WTC11 (cell line): ENCODE results near the gene HCFC1. TPM values are rescaled to one million over a fixed set of nuclear protein-coding genes. Genes with fewer than 3 reads are reported as not detected.

ENCODE experiments used
- ATAC-seq: fragments of 200-7000 bp; cut with Tn5 transposase; 2 replicates; pipeline ENCODE4 v1.10.0; 2021; ENCODE audit warnings: mild to moderate bottlenecking, moderate library complexity
- CTCF ChIA-PET: fragments of 300-600 bp; sonication (Branson Sonifier 250); formaldehyde crosslinking; loops from one replicate; lab custom pipeline; 2021; ENCODE audit warnings: antibody characterized with exemption; lab: Charles Lee
- POLR2A ChIA-PET: fragments of 350-600 bp; sonication (Branson Sonifier 250); formaldehyde crosslinking; loops from one replicate; lab custom pipeline; 2021; ENCODE audit warnings: antibody characterized with exemption; lab: Charles Lee
- DNase-seq: peaks from one replicate; pipeline ENCODE4 v3.0.0; 2021; ENCODE audit warnings: low spot score
- H3K27ac Mint-ChIP-seq: 2 replicates; pipeline ENCODE4 v1.8.0; 2021; ENCODE audit warnings: mixed read lengths
- H3K27me3 Mint-ChIP-seq: 2 replicates; pipeline ENCODE4 v1.8.0; 2021; ENCODE audit warnings: low read depth, mild to moderate bottlenecking, moderate library complexity, mixed read lengths
- H3K36me3 Mint-ChIP-seq: 2 replicates; pipeline ENCODE4 v1.8.0; 2021; ENCODE audit warnings: mixed read lengths
- H3K4me1 Mint-ChIP-seq: 2 replicates; pipeline ENCODE4 v1.8.0; 2022; ENCODE audit warnings: mixed read lengths
- H3K4me3 Mint-ChIP-seq: 2 replicates; pipeline ENCODE4 v1.8.0; 2021; ENCODE audit warnings: mild to moderate bottlenecking, moderate library complexity, mixed read lengths
- H3K9me3 Mint-ChIP-seq: 2 replicates; pipeline ENCODE4 v1.8.0; 2021; ENCODE audit warnings: mixed read lengths
- CBFB ChIP-seq: sonication (generic); formaldehyde crosslinking; IDR thresholded peaks from 2 replicates; pipeline ENCODE4 v1.8.1; 2022; ENCODE audit warnings: mild to moderate bottlenecking, low read depth, missing genetic modification reagents
- EMX1 ChIP-seq: fragments of 250-450 bp; sonication (Bioruptor Pico); IDR thresholded peaks from 2 replicates; pipeline ENCODE4 v1.8.0; 2021; ENCODE audit warnings: mild to moderate bottlenecking
- ETV6 ChIP-seq: sonication (generic); formaldehyde crosslinking; IDR thresholded peaks from 2 replicates; pipeline ENCODE4 v1.8.1; 2022; ENCODE audit warnings: mild to moderate bottlenecking, missing genetic modification reagents
- FOXJ3 ChIP-seq: sonication (generic); formaldehyde crosslinking; IDR thresholded peaks from 2 replicates; pipeline ENCODE4 v1.9.0; 2021; ENCODE audit warnings: missing genetic modification reagents, mild to moderate bottlenecking, borderline replicate concordance
- GABPB1 ChIP-seq: sonication (generic); formaldehyde crosslinking; IDR thresholded peaks from 2 replicates; pipeline ENCODE4 v1.8.1; 2023; ENCODE audit warnings: mild to moderate bottlenecking, missing genetic modification reagents
- IRF2 ChIP-seq: sonication (generic); formaldehyde crosslinking; IDR thresholded peaks from 2 replicates; pipeline ENCODE4 v1.8.0; 2022; ENCODE audit warnings: low read depth, missing genetic modification reagents, borderline replicate concordance
- JUN ChIP-seq: sonication (generic); formaldehyde crosslinking; IDR thresholded peaks from 2 replicates; pipeline ENCODE4 v1.8.0; 2023; ENCODE audit warnings: mild to moderate bottlenecking, missing genetic modification reagents
- KAT7 ChIP-seq: sonication (generic); formaldehyde crosslinking; IDR thresholded peaks from 2 replicates; pipeline ENCODE4 v1.8.1; 2023; ENCODE audit warnings: missing genetic modification reagents, mild to moderate bottlenecking, borderline replicate concordance
- PRRX2 ChIP-seq: fragments of 250-450 bp; sonication (Bioruptor Pico); IDR thresholded peaks from 2 replicates; pipeline ENCODE4 v1.8.0; 2021; ENCODE audit warnings: mild to moderate bottlenecking
- RELA ChIP-seq: sonication (generic); formaldehyde crosslinking; IDR thresholded peaks from 2 replicates; pipeline ENCODE4 v1.8.1; 2022; ENCODE audit warnings: missing genetic modification reagents, mild to moderate bottlenecking, borderline replicate concordance
- RORB ChIP-seq: fragments of 250-450 bp; sonication (Bioruptor Pico); IDR thresholded peaks from 2 replicates; pipeline ENCODE4 v1.9.0; 2021; ENCODE audit warnings: mild to moderate bottlenecking
- ZBTB21 ChIP-seq: sonication (generic); formaldehyde crosslinking; IDR thresholded peaks from 2 replicates; pipeline ENCODE4 v1.8.1; 2023; ENCODE audit warnings: mild to moderate bottlenecking, missing genetic modification reagents, borderline replicate concordance
- ZNF121 ChIP-seq: sonication (generic); formaldehyde crosslinking; IDR thresholded peaks from 2 replicates; pipeline ENCODE4 v1.8.0; 2023; ENCODE audit warnings: missing genetic modification reagents
- ZNF317 ChIP-seq: sonication (generic); formaldehyde crosslinking; IDR thresholded peaks from 2 replicates; pipeline ENCODE4 v1.8.1; 2023; ENCODE audit warnings: low read depth, mild to moderate bottlenecking, moderate library complexity, missing genetic modification reagents, borderline replicate concordance
- ZNF671 ChIP-seq: fragments of 250-450 bp; sonication (Bioruptor Pico); IDR thresholded peaks from 2 replicates; pipeline ENCODE4 v1.8.0; 2021; ENCODE audit warnings: mild to moderate bottlenecking
- total RNA-seq: library from RNA; stranded (reverse); gene quantifications from 3 replicates; pipeline ENCODE4 v1.2.3, GENCODE V29; 2021
- TF ChIP-seq, protein P1 (sequence below): fragments of 250-450 bp; sonication (Bioruptor Pico); IDR thresholded peaks from 2 replicates; pipeline ENCODE4 v1.8.0; 2021; ENCODE audit warnings: mild to moderate bottlenecking
- TF ChIP-seq, protein P2 (sequence below): sonication (generic); formaldehyde crosslinking; IDR thresholded peaks from 2 replicates; pipeline ENCODE4 v1.8.1; 2022; ENCODE audit warnings: low read depth, mild to moderate bottlenecking, moderate library complexity, missing genetic modification reagents, borderline replicate concordance
- TF ChIP-seq, protein P3 (sequence below): fragments of 250-450 bp; sonication (Bioruptor Pico); IDR thresholded peaks from 2 replicates; pipeline ENCODE4 v1.9.0; 2021; ENCODE audit warnings: mild to moderate bottlenecking
- TF ChIP-seq, protein P4 (sequence below): sonication (generic); formaldehyde crosslinking; IDR thresholded peaks from 2 replicates; pipeline ENCODE4 v1.8.1; 2022; ENCODE audit warnings: mild to moderate bottlenecking, missing genetic modification reagents, moderate library complexity, borderline replicate concordance
- TF ChIP-seq, protein P5 (sequence below): fragments of 250-450 bp; sonication (Bioruptor Pico); IDR thresholded peaks from 2 replicates; pipeline ENCODE4 v1.9.0; 2021; ENCODE audit warnings: moderate library complexity, mild to moderate bottlenecking, inconsistent platforms, borderline replicate concordance

The HCFC1 gene
- total RNA-seq, 1 experiment from 2014 or later: 130 TPM

DNA sequence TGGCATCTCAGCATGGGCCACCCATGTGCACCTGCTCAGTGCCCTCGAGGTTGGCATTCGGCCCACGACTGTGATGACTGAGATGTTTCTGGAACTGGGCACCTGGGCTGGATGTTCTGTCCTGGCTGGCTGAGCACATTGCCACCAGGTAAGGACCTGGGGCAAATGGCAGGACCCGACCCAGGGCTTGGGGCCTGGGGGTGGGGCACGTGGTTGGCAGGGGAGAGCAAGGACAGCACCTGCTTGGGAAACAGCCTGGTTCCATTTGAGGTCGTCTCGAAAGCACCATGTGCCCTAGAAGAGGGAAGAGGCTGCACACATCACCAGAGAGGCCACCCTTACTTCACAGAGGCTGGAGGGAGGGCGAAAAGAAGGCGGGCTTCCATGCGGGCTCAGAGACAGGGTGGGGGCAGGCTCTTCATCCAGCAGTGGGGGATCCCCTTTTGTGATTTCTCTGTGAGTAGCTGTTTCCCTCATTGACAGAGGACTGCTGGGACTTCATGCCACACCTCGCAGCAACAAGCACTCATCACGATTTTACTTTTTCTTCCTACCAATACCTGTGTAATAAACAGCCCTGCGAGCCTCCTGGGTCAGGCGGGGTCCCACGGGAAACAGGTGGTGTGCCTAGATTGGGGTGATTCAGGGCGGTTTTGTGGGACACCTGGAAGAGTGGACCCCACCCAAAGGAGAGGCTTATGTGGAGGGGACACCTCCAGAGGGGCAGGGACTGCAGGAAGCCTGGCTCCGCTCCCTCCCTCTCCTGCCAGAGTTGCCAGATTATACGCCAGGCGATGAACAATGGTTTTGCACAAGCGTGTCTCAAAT lies 12.9 kb upstream of the HCFC1 start:
- Mint-ChIP-seq H3K9me3 (no peaks in the 10 kb centered on the region), H3K36me3 (no peaks in the 10 kb centered on the region), H3K27me3 (no peaks in the 10 kb centered on the region), H3K4me3 (no peak overlapping the region), H3K27ac (no peak overlapping the region), H3K4me1 (peaks cover 4% of the 10 kb centered on the region; the same call in 1 of the 2 replicates)
- CTCF ChIA-PET: interaction anchor here (1.4 kb wide), 1 partner anchor 29 kb away, joined by 4 read pairs; no protein-coding TSS in a partner anchor
- no peak for ATAC-seq
- POLR2A ChIA-PET: no interaction called here
- no peak for TF ChIP-seq ZNF671 (CRISPR knock-in tag)
- DNase-seq: no peak

DNA sequence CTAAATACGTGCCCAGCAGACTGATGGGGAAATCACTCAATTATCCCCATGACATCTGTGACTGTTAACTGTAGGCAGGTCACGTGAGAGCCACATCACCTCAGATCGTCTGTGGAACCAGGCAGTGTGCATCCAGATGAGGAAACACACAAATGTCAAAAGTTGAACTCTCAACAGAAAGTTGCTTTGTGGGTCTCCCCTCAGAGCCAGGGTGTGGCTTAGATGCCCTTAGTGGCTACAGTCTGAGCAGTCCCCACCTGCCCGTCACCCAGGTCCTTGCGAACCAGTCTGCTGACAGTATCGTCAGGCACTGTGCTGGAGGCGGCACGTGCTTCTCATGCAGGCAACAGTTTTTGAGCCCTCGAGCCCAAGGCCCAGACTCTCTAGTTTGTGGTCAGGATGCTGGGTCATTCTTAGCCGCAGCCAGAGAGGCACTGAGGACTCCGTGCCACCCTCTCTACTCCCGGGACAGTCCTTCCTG lies 11.7 kb upstream of the HCFC1 start:
- DNase-seq: no peak
- Mint-ChIP-seq H3K4me1 (peaks cover 4% of the 10 kb centered on the region; the same call in 1 of the 2 replicates), H3K4me3 (no peak overlapping the region), H3K27ac (no peak overlapping the region), H3K36me3 (no peaks in the 10 kb centered on the region), H3K27me3 (no peaks in the 10 kb centered on the region), H3K9me3 (no peaks in the 10 kb centered on the region)
- no peak for ATAC-seq
- ChIA-PET POLR2A (no interaction called here), CTCF (no interaction called here)
- TF ChIP-seq ZNF317 (CRISPR knock-in tag): no peak
- TF ChIP-seq, protein P1, sequence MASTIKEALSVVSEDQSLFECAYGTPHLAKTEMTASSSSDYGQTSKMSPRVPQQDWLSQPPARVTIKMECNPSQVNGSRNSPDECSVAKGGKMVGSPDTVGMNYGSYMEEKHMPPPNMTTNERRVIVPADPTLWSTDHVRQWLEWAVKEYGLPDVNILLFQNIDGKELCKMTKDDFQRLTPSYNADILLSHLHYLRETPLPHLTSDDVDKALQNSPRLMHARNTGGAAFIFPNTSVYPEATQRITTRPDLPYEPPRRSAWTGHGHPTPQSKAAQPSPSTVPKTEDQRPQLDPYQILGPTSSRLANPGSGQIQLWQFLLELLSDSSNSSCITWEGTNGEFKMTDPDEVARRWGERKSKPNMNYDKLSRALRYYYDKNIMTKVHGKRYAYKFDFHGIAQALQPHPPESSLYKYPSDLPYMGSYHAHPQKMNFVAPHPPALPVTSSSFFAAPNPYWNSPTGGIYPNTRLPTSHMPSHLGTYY (CRISPR knock-in tag): no peak
- TF ChIP-seq KAT7 (CRISPR knock-in tag): no peak
- no peak for TF ChIP-seq EMX1 (CRISPR knock-in tag)
- no peak for TF ChIP-seq ZBTB21 (CRISPR knock-in tag)
- TF ChIP-seq, protein P2, sequence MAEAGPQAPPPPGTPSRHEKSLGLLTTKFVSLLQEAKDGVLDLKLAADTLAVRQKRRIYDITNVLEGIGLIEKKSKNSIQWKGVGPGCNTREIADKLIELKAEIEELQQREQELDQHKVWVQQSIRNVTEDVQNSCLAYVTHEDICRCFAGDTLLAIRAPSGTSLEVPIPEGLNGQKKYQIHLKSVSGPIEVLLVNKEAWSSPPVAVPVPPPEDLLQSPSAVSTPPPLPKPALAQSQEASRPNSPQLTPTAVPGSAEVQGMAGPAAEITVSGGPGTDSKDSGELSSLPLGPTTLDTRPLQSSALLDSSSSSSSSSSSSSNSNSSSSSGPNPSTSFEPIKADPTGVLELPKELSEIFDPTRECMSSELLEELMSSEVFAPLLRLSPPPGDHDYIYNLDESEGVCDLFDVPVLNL (CRISPR knock-in tag): no peak
- TF ChIP-seq FOXJ3 (CRISPR knock-in tag): no peak
- TF ChIP-seq, protein P3, sequence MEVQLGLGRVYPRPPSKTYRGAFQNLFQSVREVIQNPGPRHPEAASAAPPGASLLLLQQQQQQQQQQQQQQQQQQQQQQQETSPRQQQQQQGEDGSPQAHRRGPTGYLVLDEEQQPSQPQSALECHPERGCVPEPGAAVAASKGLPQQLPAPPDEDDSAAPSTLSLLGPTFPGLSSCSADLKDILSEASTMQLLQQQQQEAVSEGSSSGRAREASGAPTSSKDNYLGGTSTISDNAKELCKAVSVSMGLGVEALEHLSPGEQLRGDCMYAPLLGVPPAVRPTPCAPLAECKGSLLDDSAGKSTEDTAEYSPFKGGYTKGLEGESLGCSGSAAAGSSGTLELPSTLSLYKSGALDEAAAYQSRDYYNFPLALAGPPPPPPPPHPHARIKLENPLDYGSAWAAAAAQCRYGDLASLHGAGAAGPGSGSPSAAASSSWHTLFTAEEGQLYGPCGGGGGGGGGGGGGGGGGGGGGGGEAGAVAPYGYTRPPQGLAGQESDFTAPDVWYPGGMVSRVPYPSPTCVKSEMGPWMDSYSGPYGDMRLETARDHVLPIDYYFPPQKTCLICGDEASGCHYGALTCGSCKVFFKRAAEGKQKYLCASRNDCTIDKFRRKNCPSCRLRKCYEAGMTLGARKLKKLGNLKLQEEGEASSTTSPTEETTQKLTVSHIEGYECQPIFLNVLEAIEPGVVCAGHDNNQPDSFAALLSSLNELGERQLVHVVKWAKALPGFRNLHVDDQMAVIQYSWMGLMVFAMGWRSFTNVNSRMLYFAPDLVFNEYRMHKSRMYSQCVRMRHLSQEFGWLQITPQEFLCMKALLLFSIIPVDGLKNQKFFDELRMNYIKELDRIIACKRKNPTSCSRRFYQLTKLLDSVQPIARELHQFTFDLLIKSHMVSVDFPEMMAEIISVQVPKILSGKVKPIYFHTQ (CRISPR knock-in tag): no peak
- TF ChIP-seq RORB (CRISPR knock-in tag): no peak
- TF ChIP-seq RELA: no peak

DNA sequence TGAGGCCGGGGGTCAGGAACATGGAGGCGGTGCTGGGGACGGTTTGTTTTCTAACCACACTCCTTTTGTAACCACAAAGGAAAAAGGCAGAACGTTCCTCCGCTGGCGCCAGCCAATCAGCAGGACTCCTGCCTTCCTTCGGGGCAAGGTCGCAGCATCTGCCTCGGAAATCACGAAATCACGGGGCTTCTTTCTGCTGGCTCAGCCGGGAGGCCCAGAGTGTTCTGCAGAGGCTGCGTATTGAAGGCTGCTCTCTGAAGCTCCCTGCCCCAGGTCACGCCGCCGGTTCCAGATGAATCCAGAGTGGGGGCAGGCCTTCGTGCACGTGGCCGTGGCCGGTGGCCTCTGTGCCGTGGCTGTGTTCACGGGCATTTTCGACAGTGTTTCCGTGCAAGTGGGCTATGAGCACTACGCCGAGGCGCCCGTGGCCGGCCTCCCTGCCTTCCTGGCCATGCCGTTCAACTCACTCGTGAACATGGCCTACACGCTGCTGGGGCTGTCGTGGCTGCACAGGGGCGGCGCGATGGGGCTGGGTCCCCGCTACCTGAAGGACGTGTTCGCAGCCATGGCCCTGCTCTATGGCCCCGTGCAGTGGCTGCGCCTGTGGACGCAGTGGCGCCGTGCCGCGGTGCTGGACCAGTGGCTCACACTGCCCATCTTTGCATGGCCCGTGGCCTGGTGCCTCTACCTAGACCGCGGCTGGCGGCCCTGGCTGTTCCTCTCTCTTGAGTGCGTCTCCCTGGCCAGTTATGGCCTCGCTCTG lies 10.3 kb upstream of the HCFC1 start:
- ATAC-seq (no peak), DNase-seq (no peak)
- ChIA-PET POLR2A (interaction anchor here (0.6 kb wide), 1 partner anchor 11 kb away, joined by 3 read pairs; the partner anchor contains the start of gene HCFC1), CTCF (no interaction called here)
- H3K36me3 Mint-ChIP-seq: no peaks in the 10 kb centered on the region
- H3K27me3 Mint-ChIP-seq: no peaks in the 10 kb centered on the region
- H3K4me1 Mint-ChIP-seq: peaks cover 4% of the 10 kb centered on the region; the same call in 1 of the 2 replicates
- no peak overlapping the region for H3K4me3 Mint-ChIP-seq
- H3K9me3 Mint-ChIP-seq: no peaks in the 10 kb centered on the region
- no peak overlapping the region for H3K27ac Mint-ChIP-seq
- TF ChIP-seq FOXJ3 (CRISPR knock-in tag): no peak
- TF ChIP-seq, protein P4, sequence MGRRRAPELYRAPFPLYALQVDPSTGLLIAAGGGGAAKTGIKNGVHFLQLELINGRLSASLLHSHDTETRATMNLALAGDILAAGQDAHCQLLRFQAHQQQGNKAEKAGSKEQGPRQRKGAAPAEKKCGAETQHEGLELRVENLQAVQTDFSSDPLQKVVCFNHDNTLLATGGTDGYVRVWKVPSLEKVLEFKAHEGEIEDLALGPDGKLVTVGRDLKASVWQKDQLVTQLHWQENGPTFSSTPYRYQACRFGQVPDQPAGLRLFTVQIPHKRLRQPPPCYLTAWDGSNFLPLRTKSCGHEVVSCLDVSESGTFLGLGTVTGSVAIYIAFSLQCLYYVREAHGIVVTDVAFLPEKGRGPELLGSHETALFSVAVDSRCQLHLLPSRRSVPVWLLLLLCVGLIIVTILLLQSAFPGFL (CRISPR knock-in tag): no peak
- TF ChIP-seq PRRX2 (CRISPR knock-in tag): no peak
- no peak for TF ChIP-seq GABPB1
- no peak for TF ChIP-seq CBFB (CRISPR knock-in tag)
- TF ChIP-seq JUN: no peak
- TF ChIP-seq KAT7 (CRISPR knock-in tag): no peak
- TF ChIP-seq ZNF121 (CRISPR knock-in tag): no peak
- TF ChIP-seq ZBTB21 (CRISPR knock-in tag): no peak
- TF ChIP-seq, protein P2 (CRISPR knock-in tag): no peak
- no peak for TF ChIP-seq ETV6 (CRISPR knock-in tag)
- TF ChIP-seq, protein P5, sequence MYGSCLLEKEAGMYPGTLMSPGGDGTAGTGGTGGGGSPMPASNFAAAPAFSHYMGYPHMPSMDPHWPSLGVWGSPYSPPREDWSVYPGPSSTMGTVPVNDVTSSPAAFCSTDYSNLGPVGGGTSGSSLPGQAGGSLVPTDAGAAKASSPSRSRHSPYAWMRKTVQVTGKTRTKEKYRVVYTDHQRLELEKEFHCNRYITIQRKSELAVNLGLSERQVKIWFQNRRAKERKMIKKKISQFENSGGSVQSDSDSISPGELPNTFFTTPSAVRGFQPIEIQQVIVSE (CRISPR knock-in tag): no peak
- no peak for TF ChIP-seq IRF2 (CRISPR knock-in tag)
